Ishikawa (cell line): ENCODE data around the gene B4GALT5.

ENCODE experiments used
- EP300 ChIP-seq: IDR thresholded peaks from 2 replicates; pipeline ENCODE4 v1.6.1; 2012; ENCODE audit warnings: borderline replicate concordance
- NFIC ChIP-seq: IDR thresholded peaks from 2 replicates; pipeline ENCODE4 v1.6.1; 2012
- RAD21 ChIP-seq: IDR thresholded peaks from 2 replicates; pipeline ENCODE4 v1.6.1; 2012; ENCODE audit warnings: low read depth
- REST ChIP-seq: IDR thresholded peaks from 2 replicates; pipeline ENCODE4 v1.6.1; 2012; ENCODE audit warnings: low read depth, mild to moderate bottlenecking
- TCF12 ChIP-seq: IDR thresholded peaks from 2 replicates; pipeline ENCODE4 v1.6.1; 2012; ENCODE audit warnings: low read depth
- USF1 ChIP-seq: IDR thresholded peaks from 2 replicates; pipeline ENCODE4 v1.6.1; 2012

- TF ChIP-seq EP300 (no peak), REST (no peak), TCF12 (no peak), NFIC (no peak), USF1 (no peak), RAD21 (no peak)
Observed at GRCh38 chr20:49725694-49726093, 12.0 kb upstream of the B4GALT5 start.
